Loucy (cell line): ENCODE measurements around the gene NDUFA6.
"Not testable (repeated sequence)": the region's sequence is repeated elsewhere in the genome, so short reads cannot be mapped to it uniquely, and the experiment has no call there.

Experiments used
- H2AFZ ChIP-seq: fragments of 200-600 bp; sonication (generic); 2 replicates; pipeline ENCODE4 v1.6.0; 2016; ENCODE audit warnings: antibody characterized with exemption, mild to moderate bottlenecking, low read length, moderate library complexity
- H3F3A ChIP-seq: fragments of 200-600 bp; 2 replicates; pipeline ENCODE4 v1.6.0; 2016; ENCODE audit warnings: antibody characterized with exemption, low read depth, mild to moderate bottlenecking
- H3K27me3 ChIP-seq: fragments of 200-600 bp; sonication (generic); 2 replicates; pipeline ENCODE4 v1.6.1; 2014; ENCODE audit warnings: low read length, mild to moderate bottlenecking; ENCODE audit not compliant: insufficient read depth, poor library complexity, severe bottlenecking
- H3K36me3 ChIP-seq: fragments of 200-600 bp; sonication (generic); 2 replicates; pipeline ENCODE4 v1.6.1; 2016; ENCODE audit warnings: low read length; ENCODE audit not compliant: insufficient read depth
- H3K4me1 ChIP-seq: fragments of 200-600 bp; sonication (generic); 2 replicates; pipeline ENCODE4 v1.5.1; 2014; ENCODE audit warnings: low read length, mild to moderate bottlenecking; ENCODE audit not compliant: insufficient read depth, poor library complexity, severe bottlenecking
- H3K4me2 ChIP-seq: fragments of 200-600 bp; sonication (generic); 2 replicates; pipeline ENCODE4 v1.6.0; 2014; ENCODE audit warnings: antibody characterized with exemption, low read length, low read depth, mild to moderate bottlenecking; ENCODE audit not compliant: poor library complexity, severe bottlenecking
- H3K4me3 ChIP-seq: fragments of 200-600 bp; sonication (generic); 2 replicates; pipeline ENCODE4 v1.5.1; 2014; ENCODE audit warnings: low read length, mild to moderate bottlenecking, mixed read lengths; ENCODE audit not compliant: poor library complexity, severe bottlenecking
- H3K79me2 ChIP-seq: fragments of 200-600 bp; sonication (generic); 2 replicates; pipeline ENCODE4 v1.6.1; 2014; ENCODE audit warnings: low read length; ENCODE audit not compliant: insufficient read depth
- H3K9ac ChIP-seq: fragments of 200-600 bp; sonication (generic); 2 replicates; pipeline ENCODE4 v1.6.0; 2014; ENCODE audit warnings: mild to moderate bottlenecking, low read depth, low read length, moderate library complexity; ENCODE audit not compliant: poor library complexity, severe bottlenecking
- H3K9me2 ChIP-seq: fragments of 200-600 bp; sonication (generic); replicated peaks from 2 replicates; pipeline ENCODE4 v1.6.1; 2016; ENCODE audit warnings: low read depth, low read length, mixed read lengths
- H3K9me3 ChIP-seq: fragments of 200-600 bp; sonication (generic); 2 replicates; pipeline ENCODE4 v1.6.1; 2014; ENCODE audit warnings: mild to moderate bottlenecking, antibody characterized with exemption, low read length, low read depth; ENCODE audit not compliant: insufficient read depth
- H4K20me1 ChIP-seq: fragments of 200-600 bp; sonication (generic); 2 replicates; pipeline ENCODE4 v1.6.0; 2014; ENCODE audit warnings: antibody characterized with exemption, low read length, mild to moderate bottlenecking; ENCODE audit not compliant: insufficient read depth, poor library complexity, severe bottlenecking
- EZH2phosphoT487 ChIP-seq: fragments of 200-600 bp; IDR thresholded peaks from 2 replicates; pipeline ENCODE4 v1.6.1; 2018; ENCODE audit warnings: antibody characterized with exemption, mild to moderate bottlenecking, moderate library complexity, borderline replicate concordance
- TF ChIP-seq, protein P1 (sequence below): fragments of 200-600 bp; sonication (generic); conservative IDR thresholded peaks from 2 replicates; pipeline ENCODE4 v1.5.1; 2014; ENCODE audit warnings: mild to moderate bottlenecking, antibody characterized with exemption, low read length

The NDUFA6 gene

DNA sequence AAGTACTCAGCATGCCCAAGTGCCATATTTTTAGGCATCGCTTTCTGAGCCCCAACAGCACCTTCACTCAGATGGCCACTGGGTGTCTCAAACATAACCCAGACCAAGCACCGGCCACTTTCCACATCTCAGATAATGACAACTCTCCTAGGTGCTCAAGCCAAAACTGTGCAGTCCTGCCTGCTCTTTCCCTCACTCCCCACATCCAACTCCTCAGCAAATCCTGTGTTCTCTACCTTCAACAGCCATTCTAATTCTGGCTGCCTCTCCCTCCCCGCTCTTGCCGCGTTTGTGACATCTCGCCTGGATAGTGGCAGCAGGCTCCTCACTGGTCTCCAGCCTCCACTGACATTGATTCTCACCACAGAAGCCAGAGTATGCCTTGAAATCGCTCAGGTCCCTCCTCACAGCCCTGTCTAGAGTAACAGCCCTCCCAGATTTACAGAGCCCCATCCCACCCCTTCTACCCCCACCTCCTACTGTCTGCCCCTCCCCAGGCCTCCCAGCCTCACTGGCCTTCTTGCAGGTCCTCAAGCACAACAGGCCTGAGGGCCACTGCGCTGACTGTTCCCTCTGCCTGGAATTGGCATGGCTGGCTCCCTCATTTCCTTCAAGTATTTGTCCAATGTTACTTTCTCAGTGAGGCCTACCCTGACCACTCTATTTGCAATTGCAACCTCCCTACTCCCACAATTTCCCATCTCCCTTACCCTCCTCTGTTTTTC, 17.8 kb downstream of the NDUFA6 start:
- Histone ChIP-seq H3K27me3 (no peaks in the 10 kb centered on the region), H3K4me1 (peaks cover 8% of the 10 kb centered on the region), H3K36me3 (no peaks in the 10 kb centered on the region), H3K4me3 (no peak overlapping the region), H3K9me2 (no peaks in the 10 kb centered on the region), H3K9me3 (no peaks in the 10 kb centered on the region), H4K20me1 (no peaks in the 10 kb centered on the region), H3K9ac (no peak overlapping the region), H3K4me2 (no peak overlapping the region), H3K79me2 (peaks cover 7% of the 10 kb centered on the region; the same call in 1 of the 2 replicates), H2AFZ (no peak overlapping the region), H3F3A (no peaks in the 10 kb centered on the region)
- TF ChIP-seq EZH2phosphoT487: no peak
- TF ChIP-seq, protein P1, sequence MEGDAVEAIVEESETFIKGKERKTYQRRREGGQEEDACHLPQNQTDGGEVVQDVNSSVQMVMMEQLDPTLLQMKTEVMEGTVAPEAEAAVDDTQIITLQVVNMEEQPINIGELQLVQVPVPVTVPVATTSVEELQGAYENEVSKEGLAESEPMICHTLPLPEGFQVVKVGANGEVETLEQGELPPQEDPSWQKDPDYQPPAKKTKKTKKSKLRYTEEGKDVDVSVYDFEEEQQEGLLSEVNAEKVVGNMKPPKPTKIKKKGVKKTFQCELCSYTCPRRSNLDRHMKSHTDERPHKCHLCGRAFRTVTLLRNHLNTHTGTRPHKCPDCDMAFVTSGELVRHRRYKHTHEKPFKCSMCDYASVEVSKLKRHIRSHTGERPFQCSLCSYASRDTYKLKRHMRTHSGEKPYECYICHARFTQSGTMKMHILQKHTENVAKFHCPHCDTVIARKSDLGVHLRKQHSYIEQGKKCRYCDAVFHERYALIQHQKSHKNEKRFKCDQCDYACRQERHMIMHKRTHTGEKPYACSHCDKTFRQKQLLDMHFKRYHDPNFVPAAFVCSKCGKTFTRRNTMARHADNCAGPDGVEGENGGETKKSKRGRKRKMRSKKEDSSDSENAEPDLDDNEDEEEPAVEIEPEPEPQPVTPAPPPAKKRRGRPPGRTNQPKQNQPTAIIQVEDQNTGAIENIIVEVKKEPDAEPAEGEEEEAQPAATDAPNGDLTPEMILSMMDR: peak; percentile 27; the same call in 1 of the 2 replicates

DNA sequence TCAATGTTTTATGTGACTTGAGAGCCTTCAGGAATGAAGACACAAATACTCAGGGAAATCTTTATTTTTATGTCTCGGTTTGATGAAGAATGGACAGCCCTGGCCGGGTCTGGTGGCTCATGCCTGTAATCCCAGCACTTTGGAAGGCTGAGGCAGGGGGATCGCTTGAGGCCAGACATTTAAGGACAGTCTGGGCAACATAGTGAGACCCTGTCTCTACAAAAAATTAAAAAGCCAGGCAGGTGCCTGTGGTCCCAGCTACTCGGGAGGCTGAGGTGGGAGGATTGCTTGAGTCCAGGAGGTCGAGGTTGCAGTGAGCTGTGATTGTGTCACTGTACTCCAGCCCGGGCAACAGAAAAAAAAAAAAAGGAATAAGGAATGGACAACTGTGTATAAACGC, 19.1 kb downstream of the NDUFA6 start:
- not testable (repeated sequence) for H3K9me2 ChIP-seq, H3K27me3 ChIP-seq, H2AFZ ChIP-seq, H4K20me1 ChIP-seq, H3K36me3 ChIP-seq, H3K79me2 ChIP-seq, H3F3A ChIP-seq, H3K4me1 ChIP-seq, H3K9me3 ChIP-seq
- peak overlapping the region; percentile 70 for H3K9ac ChIP-seq
- H3K4me2 ChIP-seq: peak overlapping the region; percentile 82
- peak overlapping the region; percentile 78 for H3K4me3 ChIP-seq

DNA sequence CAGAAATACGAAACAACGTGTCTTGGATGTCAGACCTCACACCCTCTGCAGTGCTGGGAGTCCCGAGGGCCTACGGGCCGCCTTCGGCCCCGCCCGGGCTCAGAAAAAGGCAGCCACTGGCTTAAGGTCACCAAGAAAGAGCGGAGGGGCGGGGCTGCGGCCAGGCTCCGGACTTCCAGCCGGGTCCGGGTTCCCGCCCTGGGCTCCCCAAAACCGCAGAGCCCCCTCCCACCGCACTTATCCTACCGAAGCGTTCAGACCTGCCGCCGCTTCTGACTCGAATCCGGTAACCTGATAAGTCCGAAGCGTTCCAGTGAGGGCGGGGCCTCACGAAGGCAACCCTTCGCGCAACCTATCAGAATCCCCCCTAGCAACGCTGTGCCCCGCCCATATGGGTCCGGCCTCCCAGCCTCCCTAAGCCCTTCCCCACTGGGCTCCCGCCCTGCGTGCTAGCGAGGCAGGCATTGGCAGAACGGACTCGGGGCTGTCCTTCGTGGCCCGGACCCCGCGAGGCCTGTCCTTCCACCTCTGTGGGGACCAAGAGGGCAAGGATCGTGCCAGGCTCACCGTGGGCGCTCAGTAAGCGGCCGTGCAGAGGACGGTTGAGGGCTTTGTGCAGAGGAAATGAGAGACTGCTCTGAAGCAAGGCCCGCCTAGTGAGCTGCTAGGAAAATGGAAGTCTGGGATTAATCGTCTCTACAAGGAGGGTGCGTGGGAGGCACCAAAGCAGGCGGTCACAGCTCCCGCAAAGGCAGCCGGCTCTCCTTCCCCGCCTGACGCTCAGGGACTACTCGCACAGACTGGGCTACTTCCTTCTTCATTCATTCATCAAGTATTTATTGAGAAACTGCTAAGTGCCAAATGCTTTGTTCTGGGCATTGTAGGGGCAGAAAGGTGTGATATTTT, 19.8 kb downstream of the NDUFA6 start, which contains the start of gene NAGA:
Gene NAGA, minus strand, starts transcription at position 296 of the 906 bp plus-strand sequence. CDS start 515 bp downstream, outside the sequence.
- Histone ChIP-seq H3K36me3 (no peaks in the 10 kb centered on the region), H3K9me2 (no peaks in the 10 kb centered on the region), H3K4me3 (peak within 1 kb of the TSS; percentile 78), H4K20me1 (no peaks in the 10 kb centered on the region), H3F3A (no peaks in the 10 kb centered on the region), H3K9me3 (no peaks in the 10 kb centered on the region), H3K9ac (peak within 1 kb of the TSS; percentile 70), H2AFZ (peak within 1 kb of the TSS; percentile 68), H3K4me2 (peak within 1 kb of the TSS; percentile 86), H3K4me1 (peaks cover 8% of the 10 kb centered on the region), H3K27me3 (no peaks in the 10 kb centered on the region), H3K79me2 (peaks cover 7% of the 10 kb centered on the region; the same call in 1 of the 2 replicates)
- TF ChIP-seq, protein P1: no peak
- no peak for TF ChIP-seq EZH2phosphoT487
